DMS53 treated with DMSO at 0.1 percent for 48 hours (cell line): ENCODE data around the gene CLEC2A.
"Not testable (repeated sequence)": the region's sequence is repeated elsewhere in the genome, so short reads cannot be mapped to it uniquely, and the experiment has no call there.

Source experiments
- DNase-seq: peaks from one replicate; lab custom pipeline; 2025; ENCODE audit not compliant: unreplicated experiment; lab: John Stamatoyannopoulos, UW

The CLEC2A gene

GRCh38 chr12:9932270-9932669, at the start of gene CLEC2A:
Gene CLEC2A, minus strand, starts transcription at chr12:9932370. Its CDS starts 41 bp downstream, at chr12:9932329.
- DNase-seq = no peak

- no peak for DNase-seq
Observed at GRCh38 chr12:9980126-9980525, 48.0 kb upstream of the CLEC2A start.

- no peak for DNase-seq
Observed at GRCh38 chr12:9977916-9978315, 45.7 kb upstream of the CLEC2A start.

- not testable (repeated sequence) for DNase-seq
Observed at GRCh38 chr12:9976626-9977025, 44.5 kb upstream of the CLEC2A start.

- DNase-seq = no peak
Observed at GRCh38 chr12:9975614-9976013, 43.4 kb upstream of the CLEC2A start.

- DNase-seq = not testable (repeated sequence)
Observed at GRCh38 chr12:9974731-9975130, 42.6 kb upstream of the CLEC2A start.

GRCh38 chr12:9973949-9974348, 41.8 kb upstream of the CLEC2A start:
- DNase-seq = no peak

- no peak for DNase-seq
Observed at GRCh38 chr12:9971181-9971580, 39.0 kb upstream of the CLEC2A start, which contains the start of gene CLEC12A. Gene CLEC12A, plus strand, starts transcription at chr12:9971409. Its CDS starts 188 bp downstream, at chr12:9971597.

- DNase-seq = peak; percentile 100
Observed at GRCh38 chr12:9969673-9970072, 37.5 kb upstream of the CLEC2A start.

- no peak for DNase-seq
Observed at GRCh38 chr12:9961901-9962300, 29.7 kb upstream of the CLEC2A start.

- DNase-seq = no peak
Observed at GRCh38 chr12:9961106-9961505, 28.9 kb upstream of the CLEC2A start.

- DNase-seq = no peak
Observed at GRCh38 chr12:9960590-9960989, 28.4 kb upstream of the CLEC2A start.

GRCh38 chr12:9957834-9958233, 25.7 kb upstream of the CLEC2A start:
- no peak for DNase-seq

GRCh38 chr12:9952954-9953729, 21.0 kb upstream of the CLEC2A start:
- DNase-seq = not testable (repeated sequence)

- DNase-seq = no peak
Observed at GRCh38 chr12:9951026-9951675, 19.0 kb upstream of the CLEC2A start.

GRCh38 chr12:9948606-9949296, 16.6 kb upstream of the CLEC2A start:
- DNase-seq = no peak

GRCh38 chr12:9947674-9948073, 15.5 kb upstream of the CLEC2A start:
- DNase-seq = no peak

- no peak for DNase-seq
Observed at GRCh38 chr12:9944391-9944790, 12.2 kb upstream of the CLEC2A start.

- peak; percentile 89 for DNase-seq
Observed at GRCh38 chr12:9943240-9943639, 11.1 kb upstream of the CLEC2A start.

GRCh38 chr12:9941838-9942237, 9.7 kb upstream of the CLEC2A start:
- DNase-seq = no peak

GRCh38 chr12:9940375-9940774, 8.2 kb upstream of the CLEC2A start:
- peak; percentile 24 for DNase-seq

GRCh38 chr12:9936591-9936990, 4.4 kb upstream of the CLEC2A start:
- no peak for DNase-seq
